ENCODE results near the gene MYBPC1. TPM values are rescaled to one million over a fixed set of nuclear protein-coding genes. Genes with fewer than 3 reads are reported as not detected.
"Not testable (repeated sequence)": the region's sequence is repeated elsewhere in the genome, so short reads cannot be mapped to it uniquely, and the experiment has no call there.

The MYBPC1 gene
- total RNA-seq, result 1 to 10 TPM in 1 of 4 donors, under 1 TPM in 1, not detected in 2; 0.13 to 1.6 TPM

DNA sequence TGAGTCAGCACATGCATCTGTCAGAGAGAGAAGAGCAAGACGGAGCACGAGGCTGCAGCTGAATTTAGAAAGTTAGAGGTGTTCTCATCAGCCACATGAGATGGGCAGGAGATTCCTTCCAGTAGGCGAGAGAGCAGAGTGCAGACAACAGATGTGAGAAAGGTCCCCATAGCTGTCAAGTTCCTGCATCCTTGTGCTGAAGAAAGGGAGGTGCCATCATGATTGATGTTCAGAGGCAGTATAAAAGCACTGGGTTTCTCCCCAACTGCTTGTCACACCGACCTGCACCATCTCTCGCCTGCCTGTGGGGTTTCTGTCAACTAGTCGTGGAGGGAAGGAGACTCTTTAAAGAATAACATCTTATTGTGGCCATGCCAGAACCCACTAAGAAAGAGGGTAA, at the start of gene MYBPC1:
Gene MYBPC1 (plus strand): TSS at position 272 of the 400 bp plus-strand sequence. CDS start 100 bp downstream, at position 372.
- no peak for TF ChIP-seq POLR2A (IDR thresholded peaks at IDR 0.05)
- no peak for TF ChIP-seq CTCF (IDR thresholded peaks at IDR 0.05)
- no peaks in the 10 kb centered on the region for H3K27me3 ChIP-seq
- WGBS, 2 donors, result 37 to 43% methylated on average over 6 of the region's 6 CpGs
- no peaks in the 10 kb centered on the region for H3K4me1 ChIP-seq
- H3K9me3 ChIP-seq, result no peaks in the 10 kb centered on the region
- intact Hi-C loops (cut with DNase I), result no loop called here
- H3K36me3 ChIP-seq, result no peaks in the 10 kb centered on the region
- H3K4me3 ChIP-seq (replicated peaks in 1 of 3), result no peak within 1 kb of the TSS
- DNase-seq, result no peak
- no peak within 1 kb of the TSS for H3K27ac ChIP-seq

- WGBS, 2 donors, result 40 to 61% methylated on average over 6 of the region's 6 CpGs
- no peaks in the 10 kb centered on the region for H3K9me3 ChIP-seq
- H3K4me1 ChIP-seq, result no peaks in the 10 kb centered on the region
- no peak overlapping the region for H3K27ac ChIP-seq
- H3K36me3 ChIP-seq, result no peaks in the 10 kb centered on the region
- TF ChIP-seq CTCF (IDR thresholded peaks at IDR 0.05) (no peak), POLR2A (IDR thresholded peaks at IDR 0.05) (no peak)
- no peak for DNase-seq
- H3K4me3 ChIP-seq (replicated peaks in 1 of 3), result no peak overlapping the region
- H3K27me3 ChIP-seq, result no peaks in the 10 kb centered on the region
- intact Hi-C loops (cut with DNase I), result no loop called here
Observed at GRCh38 chr12:101551362-101552114, 43.2 kb upstream of the MYBPC1 start.

DNA sequence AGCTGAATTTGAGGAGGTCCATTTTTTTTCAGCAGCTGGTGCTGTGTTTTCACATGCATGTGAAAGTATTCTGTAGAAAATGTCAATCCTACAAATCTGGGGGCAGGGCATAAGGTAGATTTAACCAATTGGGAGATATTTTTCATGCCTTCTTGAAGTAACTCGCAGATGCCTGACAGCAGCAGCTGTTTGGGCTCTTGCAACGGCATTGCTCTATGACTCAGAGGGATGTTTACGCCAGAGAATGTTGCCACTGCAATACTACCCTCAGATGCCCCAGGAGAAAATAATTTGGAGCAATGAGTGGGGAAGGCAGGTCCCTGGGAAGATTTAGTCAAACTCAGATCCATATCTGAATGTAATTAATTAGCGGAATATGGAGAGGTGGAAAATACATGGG, 42.5 kb upstream of the MYBPC1 start:
- no peak overlapping the region for H3K27ac ChIP-seq
- no peaks in the 10 kb centered on the region for H3K9me3 ChIP-seq
- H3K4me3 ChIP-seq (replicated peaks in 1 of 3), result no peak overlapping the region
- intact Hi-C loops (cut with DNase I), result no loop called here
- no peaks in the 10 kb centered on the region for H3K36me3 ChIP-seq
- no peaks in the 10 kb centered on the region for H3K4me1 ChIP-seq
- TF ChIP-seq POLR2A (IDR thresholded peaks at IDR 0.05) (no peak), CTCF (IDR thresholded peaks at IDR 0.05) (no peak)
- WGBS, 2 donors, result 57 to 71% methylated on average over 4 of the region's 4 CpGs
- H3K27me3 ChIP-seq, result no peaks in the 10 kb centered on the region
- DNase-seq, result no peak

GRCh38 chr12:101557094-101557493, 37.7 kb upstream of the MYBPC1 start:
- Histone ChIP-seq H3K36me3 (no peaks in the 10 kb centered on the region), H3K27ac (no peak overlapping the region), H3K4me3 (replicated peaks in 1 of 3) (no peak overlapping the region), H3K9me3 (no peaks in the 10 kb centered on the region), H3K4me1 (no peaks in the 10 kb centered on the region), H3K27me3 (no peaks in the 10 kb centered on the region)
- WGBS, 2 donors, result 83 to 84% methylated on average over 4 of the region's 4 CpGs
- TF ChIP-seq POLR2A (IDR thresholded peaks at IDR 0.05), result no peak
- no peak for TF ChIP-seq CTCF (IDR thresholded peaks at IDR 0.05)
- DNase-seq, result no peak
- intact Hi-C loops (cut with DNase I), result no loop called here

DNA sequence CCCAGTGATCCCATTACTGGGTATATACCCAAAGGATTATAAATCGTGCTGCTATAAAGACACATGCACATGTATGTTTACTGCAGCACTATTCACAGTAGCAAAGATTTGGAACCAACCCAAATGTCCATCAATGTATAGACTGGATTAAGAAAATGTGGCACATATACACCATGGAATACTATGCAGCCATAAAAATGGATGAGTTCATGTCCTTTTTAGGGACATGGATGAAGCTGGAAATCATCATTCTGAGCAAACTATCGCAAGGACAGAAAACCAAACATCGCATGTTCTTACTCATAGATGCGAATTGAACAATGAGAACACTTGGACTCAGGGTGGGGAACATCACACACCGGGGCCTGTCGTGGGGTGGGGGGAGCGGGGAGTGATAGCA, 36.0 kb upstream of the MYBPC1 start:
- H3K9me3 ChIP-seq; DNase-seq; H3K36me3 ChIP-seq; H3K27me3 ChIP-seq; H3K27ac ChIP-seq; H3K4me1 ChIP-seq; intact Hi-C loops (cut with DNase I); H3K4me3 ChIP-seq (replicated peaks in 1 of 3): not testable (repeated sequence)
- WGBS, 2 donors, result 92 to 93% methylated on average over 7 of the region's 7 CpGs
